HCT116 (cell line): ENCODE results near the gene IGDCC3. TPM values are rescaled to one million over a fixed set of nuclear protein-coding genes. Genes with fewer than 3 reads are reported as not detected.

ENCODE experiments used
- ATAC-seq: fragments of 200-7000 bp; cut with Tn5 transposase; 2 replicates; pipeline ENCODE4 v1.9.1; 2020; ENCODE audit warnings: mild to moderate bottlenecking, moderate library complexity
- BruUV-seq: library from RNA; stranded (reverse); fragments of 400-500 nt; replicated peaks from 2 replicates; lab custom pipeline; 2021; lab: Mats Ljungman, UMichigan
- CTCF ChIA-PET: fragments of 300-600 bp; sonication (Branson Sonifier 250); formaldehyde crosslinking; loops from one replicate; lab custom pipeline; 2021; ENCODE audit warnings: antibody characterized with exemption; lab: Charles Lee
- POLR2A ChIA-PET: fragments of 300-600, 350-600 bp; sonication (Branson Sonifier 250); formaldehyde crosslinking; loops from one replicate; lab custom pipeline; 2021; ENCODE audit warnings: antibody characterized with exemption; lab: Charles Lee
- RAD21 ChIA-PET, 2 experiments: fragments of 300-600 bp; sonication (Branson Sonifier 250); formaldehyde crosslinking; loops; one replicate each; lab custom pipeline; 2023; ENCODE audit warnings: low total read pairs in 2 of 2; ENCODE audit not compliant: uncharacterized antibody in 2 of 2, unreplicated experiment in 2 of 2, low non-redundant PET in 1 of 2; lab: Charles Lee
- DNase-seq: peaks from one replicate; pipeline ENCODE4 v3.0.0-alpha.2; 2010; ENCODE audit warnings: low read depth, low spot score
- H2AFZ ChIP-seq: fragments of 200-600 bp; shearing (Covaris generic), sonication (generic); 2 replicates; pipeline ENCODE4 v1.6.1; 2017; ENCODE audit warnings: low read depth, mixed run types, mixed read lengths, antibody characterized with exemption, low read length; ENCODE audit not compliant: poor library complexity, severe bottlenecking
- H3K27ac ChIP-seq: 2 replicates; pipeline ENCODE4 v1.5.1; 2012; ENCODE audit warnings: low read depth, low read length
- H3K27me3 ChIP-seq: fragments of 200-600 bp; sonication (generic); 2 replicates; pipeline ENCODE4 v1.6.1; 2016; ENCODE audit warnings: mixed run types, low read length, mixed read lengths; ENCODE audit not compliant: insufficient read depth
- H3K36me3 ChIP-seq, 2 experiments: fragments of 200-500 bp in 1 of 2; fragments of 200-600 bp in 1 of 2; sonication (Bioruptor generic) in 1 of 2; sonication (generic) in 1 of 2; 2 replicates each; pipeline versions ENCODE4 v1.5.1 to v1.6.1; 2014 to 2016; ENCODE audit warnings: low read length in 2 of 2, inconsistent platforms in 1 of 2, mixed read lengths in 1 of 2, mixed run types in 1 of 2; ENCODE audit not compliant: insufficient read depth in 2 of 2, control insufficient read depth in 1 of 2
- H3K4me1 ChIP-seq, 2 experiments: fragments of 200-600 bp in 1 of 2; sonication (generic) in 1 of 2; 2 replicates each; pipeline versions ENCODE4 v1.5.1 to v1.6.1; 2012 to 2017; ENCODE audit warnings: low read length in 2 of 2, inconsistent platforms in 1 of 2, mild to moderate bottlenecking in 1 of 2, mixed read lengths in 1 of 2, mixed run types in 1 of 2, moderate library complexity in 1 of 2; ENCODE audit not compliant: insufficient read depth in 2 of 2, control insufficient read depth in 1 of 2
- H3K4me2 ChIP-seq: fragments of 200-600 bp; sonication (generic); 2 replicates; pipeline ENCODE4 v1.6.1; 2017; ENCODE audit warnings: mixed run types, low read length, mixed read lengths
- H3K4me3 ChIP-seq, 2 experiments: fragments of 200-600 bp in 1 of 2; sonication (generic) in 1 of 2; replicated peaks in 1 of 2; 2 replicates each; pipeline ENCODE4 v1.5.1; 2011 to 2016; ENCODE audit warnings: low read length in 2 of 2, control low read depth in 1 of 2, low read depth in 1 of 2, mild to moderate bottlenecking in 1 of 2, mixed read lengths in 1 of 2, mixed run types in 1 of 2
- H3K79me2 ChIP-seq: fragments of 200-600 bp; sonication (generic); 2 replicates; pipeline ENCODE4 v1.6.1; 2017; ENCODE audit warnings: mild to moderate bottlenecking, mixed run types, low read length, moderate library complexity, mixed read lengths; ENCODE audit not compliant: insufficient read depth
- H3K9ac ChIP-seq: fragments of 200-600 bp; sonication (generic); 2 replicates; pipeline ENCODE4 v1.6.1; 2016; ENCODE audit warnings: low read length, mixed read lengths
- H3K9me2 ChIP-seq: fragments of 200-600 bp; sonication (generic), shearing (Covaris generic); 2 replicates; pipeline ENCODE4 v1.6.1; 2017; ENCODE audit warnings: mixed run types, mild to moderate bottlenecking, moderate library complexity; ENCODE audit not compliant: insufficient read depth
- H3K9me3 ChIP-seq, 2 experiments: fragments of 200-500 bp in 1 of 2; fragments of 200-600 bp in 1 of 2; sonication (Bioruptor generic) in 1 of 2; sonication (generic) in 1 of 2; 2 replicates each; pipeline ENCODE4 v1.6.1; 2014 to 2017; ENCODE audit warnings: low read length in 2 of 2, mixed read lengths in 2 of 2, inconsistent platforms in 1 of 2, low read depth in 1 of 2, mild to moderate bottlenecking in 1 of 2, mixed run types in 1 of 2, moderate library complexity in 1 of 2; ENCODE audit not compliant: control insufficient read depth in 1 of 2, insufficient read depth in 1 of 2
- H4K20me1 ChIP-seq: fragments of 200-600 bp; sonication (generic), shearing (Covaris generic); 2 replicates; pipeline ENCODE4 v1.6.1; 2017; ENCODE audit warnings: mixed run types, mild to moderate bottlenecking, moderate library complexity; ENCODE audit not compliant: insufficient read depth
- CBX3 ChIP-seq: IDR thresholded peaks from 2 replicates; pipeline ENCODE4 v1.6.1; 2012; ENCODE audit warnings: low read depth
- JUND ChIP-seq: IDR thresholded peaks from 2 replicates; pipeline ENCODE4 v1.6.1; 2012
- POLR2A ChIP-seq: IDR thresholded peaks from 2 replicates; pipeline ENCODE4 v1.7.0; 2011; ENCODE audit warnings: borderline replicate concordance; ENCODE audit not compliant: insufficient read depth, insufficient read length; ENCODE audit errors: extremely low read depth
- POLR2AphosphoS5 ChIP-seq: IDR thresholded peaks from 2 replicates; pipeline ENCODE4 v1.6.1; 2011; ENCODE audit warnings: mild to moderate bottlenecking, low read depth, low read length, moderate library complexity
- SP1 ChIP-seq: IDR thresholded peaks from 2 replicates; pipeline ENCODE4 v1.6.1; 2012; ENCODE audit warnings: low read depth
- TCF7L2 ChIP-seq: IDR thresholded peaks from 2 replicates; pipeline ENCODE4 v1.7.0; 2011; ENCODE audit warnings: borderline replicate concordance, inconsistent platforms; ENCODE audit not compliant: insufficient read depth, insufficient read length; ENCODE audit errors: extremely low read depth
- ZFX ChIP-seq: fragments of 450-650 bp; IDR thresholded peaks from 2 replicates; pipeline ENCODE4 v1.6.1; 2017
- ZNF274 ChIP-seq: fragments of 200-500 bp; sonication (Bioruptor generic); IDR thresholded peaks from 2 replicates; pipeline ENCODE4 v1.6.1; 2014; ENCODE audit warnings: mild to moderate bottlenecking, low read depth, low read length, inconsistent platforms
- intact Hi-C: fragments of 100-400 bp; cut with micrococcal nuclease; formaldehyde crosslinking; loops from 2 replicates; pipeline ENCODE4 v1.10.0; 2022
- total RNA-seq: library from RNA; stranded (reverse); gene quantifications from one replicate; pipeline ENCODE4 v1.2.1, GENCODE V29; 2021; ENCODE audit not compliant: unreplicated experiment
- TF ChIP-seq, protein P1 (sequence below), 3 experiments: fragments of 200-600 bp in 1 of 3; sonication (generic) in 1 of 3; IDR thresholded peaks in 2 of 3; conservative IDR thresholded peaks in 1 of 3; 2 replicates each; pipeline ENCODE4 v1.5.1; 2012 to 2017; ENCODE audit warnings: low read depth in 2 of 3, low read length in 2 of 3, antibody characterized with exemption in 1 of 3, borderline replicate concordance in 1 of 3, control low read depth in 1 of 3, mild to moderate bottlenecking in 1 of 3, mixed read lengths in 1 of 3, mixed run types in 1 of 3, moderate library complexity in 1 of 3; ENCODE audit not compliant: insufficient read depth in 1 of 3
- TF ChIP-seq, protein P2 (sequence below): IDR thresholded peaks from 2 replicates; pipeline ENCODE4 v1.6.1; 2011; ENCODE audit warnings: mild to moderate bottlenecking, low read length, moderate library complexity; ENCODE audit not compliant: insufficient replicate concordance; ENCODE audit errors: extremely low read depth
- TF ChIP-seq, protein P3 (sequence below): IDR thresholded peaks from 2 replicates; pipeline ENCODE4 v1.6.1; 2012; ENCODE audit warnings: low read depth

IGDCC3 gene
- total RNA-seq, 1 experiment from 2014 or later = 0.44 TPM

DNA sequence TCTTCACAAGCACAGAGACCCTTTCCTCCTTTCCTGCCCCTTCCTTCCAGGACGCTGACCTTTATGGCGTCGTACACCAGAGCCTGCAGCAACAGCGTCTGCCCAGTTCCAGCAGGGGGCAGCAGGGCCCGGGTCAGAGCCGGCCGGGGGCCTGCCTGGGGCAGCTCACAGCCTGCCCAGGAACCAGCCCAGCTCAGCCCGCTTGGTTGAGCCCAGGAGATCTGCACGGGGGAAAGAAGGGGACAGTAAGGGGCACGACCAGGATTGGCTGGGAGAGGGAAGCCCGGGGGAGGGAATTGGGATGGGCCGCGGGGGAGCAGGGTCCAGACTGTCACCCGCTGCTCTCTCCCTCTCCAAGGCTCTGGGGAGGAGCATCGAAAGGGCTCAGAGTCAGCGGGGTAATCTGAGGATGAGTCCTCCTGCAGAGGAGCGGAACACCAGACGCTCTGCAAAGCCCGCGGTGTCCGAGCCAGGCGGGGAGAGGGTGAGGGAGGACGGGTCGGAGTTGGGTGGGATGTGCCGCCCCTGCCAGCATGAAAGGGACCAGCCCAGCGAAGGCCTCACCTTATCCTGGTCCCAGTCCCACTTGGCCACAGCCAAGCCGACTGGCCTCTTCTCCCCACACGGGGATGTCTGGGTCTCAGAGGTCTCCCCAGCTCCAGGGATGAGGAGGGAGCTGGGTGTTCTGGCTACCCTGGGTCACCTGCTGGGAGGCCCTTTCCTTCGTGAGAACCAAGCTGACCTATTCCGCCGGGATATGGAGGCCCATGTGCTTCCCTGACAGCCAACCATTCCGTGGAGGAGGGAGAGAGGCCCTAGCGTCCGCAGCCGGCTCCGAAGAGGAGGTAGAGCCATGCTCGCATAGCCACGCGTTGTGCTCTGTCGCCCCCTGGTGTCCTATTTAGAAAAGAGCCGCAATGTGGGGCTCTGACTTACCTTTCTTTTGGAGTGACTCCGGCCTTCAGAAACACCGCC is 7.4 kb upstream of the IGDCC3 start (continued):
- TF ChIP-seq POLR2A (no peak), JUND (no peak)
- TF ChIP-seq, protein P1, sequence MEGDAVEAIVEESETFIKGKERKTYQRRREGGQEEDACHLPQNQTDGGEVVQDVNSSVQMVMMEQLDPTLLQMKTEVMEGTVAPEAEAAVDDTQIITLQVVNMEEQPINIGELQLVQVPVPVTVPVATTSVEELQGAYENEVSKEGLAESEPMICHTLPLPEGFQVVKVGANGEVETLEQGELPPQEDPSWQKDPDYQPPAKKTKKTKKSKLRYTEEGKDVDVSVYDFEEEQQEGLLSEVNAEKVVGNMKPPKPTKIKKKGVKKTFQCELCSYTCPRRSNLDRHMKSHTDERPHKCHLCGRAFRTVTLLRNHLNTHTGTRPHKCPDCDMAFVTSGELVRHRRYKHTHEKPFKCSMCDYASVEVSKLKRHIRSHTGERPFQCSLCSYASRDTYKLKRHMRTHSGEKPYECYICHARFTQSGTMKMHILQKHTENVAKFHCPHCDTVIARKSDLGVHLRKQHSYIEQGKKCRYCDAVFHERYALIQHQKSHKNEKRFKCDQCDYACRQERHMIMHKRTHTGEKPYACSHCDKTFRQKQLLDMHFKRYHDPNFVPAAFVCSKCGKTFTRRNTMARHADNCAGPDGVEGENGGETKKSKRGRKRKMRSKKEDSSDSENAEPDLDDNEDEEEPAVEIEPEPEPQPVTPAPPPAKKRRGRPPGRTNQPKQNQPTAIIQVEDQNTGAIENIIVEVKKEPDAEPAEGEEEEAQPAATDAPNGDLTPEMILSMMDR (IDR thresholded peaks at IDR 0.05 in 2 of 3, conservative IDR thresholded peaks at IDR 0.05 in 1 of 3; ENCODE audit: borderline replicate concordance in 1 of 3, insufficient read depth in 1 of 3, low read depth in 2 of 3, low read length in 2 of 3) = peak; percentile 88 to 97 (median 93)

DNA sequence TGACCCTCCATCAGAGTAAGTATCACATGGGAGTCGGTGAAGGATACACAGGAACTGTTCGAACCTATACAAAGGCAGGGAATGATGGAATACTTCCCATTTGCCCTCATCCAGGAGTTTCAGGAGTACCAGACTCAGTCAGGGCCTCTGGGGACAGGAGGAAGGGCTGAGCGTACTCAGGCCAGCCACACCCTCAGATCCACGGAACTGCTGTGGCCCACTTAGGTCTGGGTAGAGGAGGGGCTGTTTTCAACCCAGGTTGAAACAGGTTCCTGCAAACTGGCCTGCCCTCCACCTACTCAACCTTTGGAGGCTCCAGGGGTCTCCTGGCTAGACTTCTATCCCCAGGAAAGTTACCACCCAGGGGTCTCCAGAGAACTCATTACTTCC is 6.7 kb upstream of the IGDCC3 start:
- no peaks in the 10 kb centered on the region for H4K20me1 ChIP-seq
- H3K9me3 ChIP-seq = no peaks in the 10 kb centered on the region
- intact Hi-C loops = no loop called here
- POLR2A ChIA-PET = interaction anchor here (0.7 to 1.7 kb wide), 3 partner anchors 66 to 199 kb away, joined by 3 to 13 read pairs (median 6); partner anchors contain the start of genes CLPX and RNU5B-1
- H3K9me2 ChIP-seq = no peaks in the 10 kb centered on the region
- H3K4me3 ChIP-seq = peak overlapping the region; percentile 39 to 59
- DNase-seq (no peak), ATAC-seq (peak; percentile 30)
- RAD21 ChIA-PET = interaction anchor here (1.1 to 1.9 kb wide), 3 partner anchors 64 to 66 kb away, joined by 3 to 11 read pairs (median 5); no protein-coding TSS in a partner anchor
- no TSS peak for BruUV-seq
- no peaks in the 10 kb centered on the region for H3K36me3 ChIP-seq
- H3K4me1 ChIP-seq = peaks cover 8 to 21% of the 10 kb centered on the region in 2 experiments
- peak overlapping the region; percentile 95 for H3K4me2 ChIP-seq
- CTCF ChIA-PET = interaction anchor here (0.9 to 3.7 kb wide), 16 partner anchors 10 to 199 kb away, joined by 3 to 39 read pairs (median 4); partner anchors contain the start of gene RNU5B-1
- peak overlapping the region; percentile 69 for H3K9ac ChIP-seq
- H3K79me2 ChIP-seq = no peaks in the 10 kb centered on the region
- peak overlapping the region; percentile 70 for H3K27ac ChIP-seq
- no peaks in the 10 kb centered on the region; the same call in 1 of the 2 replicates for H3K27me3 ChIP-seq
- peak overlapping the region; percentile 77 for H2AFZ ChIP-seq
- TF ChIP-seq POLR2AphosphoS5 = no peak
- TF ChIP-seq, protein P2, sequence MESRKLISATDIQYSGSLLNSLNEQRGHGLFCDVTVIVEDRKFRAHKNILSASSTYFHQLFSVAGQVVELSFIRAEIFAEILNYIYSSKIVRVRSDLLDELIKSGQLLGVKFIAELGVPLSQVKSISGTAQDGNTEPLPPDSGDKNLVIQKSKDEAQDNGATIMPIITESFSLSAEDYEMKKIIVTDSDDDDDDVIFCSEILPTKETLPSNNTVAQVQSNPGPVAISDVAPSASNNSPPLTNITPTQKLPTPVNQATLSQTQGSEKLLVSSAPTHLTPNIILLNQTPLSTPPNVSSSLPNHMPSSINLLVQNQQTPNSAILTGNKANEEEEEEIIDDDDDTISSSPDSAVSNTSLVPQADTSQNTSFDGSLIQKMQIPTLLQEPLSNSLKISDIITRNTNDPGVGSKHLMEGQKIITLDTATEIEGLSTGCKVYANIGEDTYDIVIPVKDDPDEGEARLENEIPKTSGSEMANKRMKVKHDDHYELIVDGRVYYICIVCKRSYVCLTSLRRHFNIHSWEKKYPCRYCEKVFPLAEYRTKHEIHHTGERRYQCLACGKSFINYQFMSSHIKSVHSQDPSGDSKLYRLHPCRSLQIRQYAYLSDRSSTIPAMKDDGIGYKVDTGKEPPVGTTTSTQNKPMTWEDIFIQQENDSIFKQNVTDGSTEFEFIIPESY = no peak
- TF ChIP-seq ZNF274 = no peak
- TF ChIP-seq CBX3 = no peak
- no peak for TF ChIP-seq SP1
- TF ChIP-seq, protein P3, sequence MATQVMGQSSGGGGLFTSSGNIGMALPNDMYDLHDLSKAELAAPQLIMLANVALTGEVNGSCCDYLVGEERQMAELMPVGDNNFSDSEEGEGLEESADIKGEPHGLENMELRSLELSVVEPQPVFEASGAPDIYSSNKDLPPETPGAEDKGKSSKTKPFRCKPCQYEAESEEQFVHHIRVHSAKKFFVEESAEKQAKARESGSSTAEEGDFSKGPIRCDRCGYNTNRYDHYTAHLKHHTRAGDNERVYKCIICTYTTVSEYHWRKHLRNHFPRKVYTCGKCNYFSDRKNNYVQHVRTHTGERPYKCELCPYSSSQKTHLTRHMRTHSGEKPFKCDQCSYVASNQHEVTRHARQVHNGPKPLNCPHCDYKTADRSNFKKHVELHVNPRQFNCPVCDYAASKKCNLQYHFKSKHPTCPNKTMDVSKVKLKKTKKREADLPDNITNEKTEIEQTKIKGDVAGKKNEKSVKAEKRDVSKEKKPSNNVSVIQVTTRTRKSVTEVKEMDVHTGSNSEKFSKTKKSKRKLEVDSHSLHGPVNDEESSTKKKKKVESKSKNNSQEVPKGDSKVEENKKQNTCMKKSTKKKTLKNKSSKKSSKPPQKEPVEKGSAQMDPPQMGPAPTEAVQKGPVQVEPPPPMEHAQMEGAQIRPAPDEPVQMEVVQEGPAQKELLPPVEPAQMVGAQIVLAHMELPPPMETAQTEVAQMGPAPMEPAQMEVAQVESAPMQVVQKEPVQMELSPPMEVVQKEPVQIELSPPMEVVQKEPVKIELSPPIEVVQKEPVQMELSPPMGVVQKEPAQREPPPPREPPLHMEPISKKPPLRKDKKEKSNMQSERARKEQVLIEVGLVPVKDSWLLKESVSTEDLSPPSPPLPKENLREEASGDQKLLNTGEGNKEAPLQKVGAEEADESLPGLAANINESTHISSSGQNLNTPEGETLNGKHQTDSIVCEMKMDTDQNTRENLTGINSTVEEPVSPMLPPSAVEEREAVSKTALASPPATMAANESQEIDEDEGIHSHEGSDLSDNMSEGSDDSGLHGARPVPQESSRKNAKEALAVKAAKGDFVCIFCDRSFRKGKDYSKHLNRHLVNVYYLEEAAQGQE = no peak
- TF ChIP-seq TCF7L2 = no peak
- TF ChIP-seq ZFX = no peak
